Neuronal stem cell (in vitro differentiated cells): ENCODE measurements around the gene MRPL16.

Source experiments
- DNase-seq: peaks from one replicate; pipeline ENCODE4 v3.0.0-alpha.2; 2013; ENCODE audit warnings: low spot score
- H2AFZ ChIP-seq: one replicate; pipeline ENCODE4 v1.6.1; 2013; ENCODE audit warnings: mild to moderate bottlenecking, low read length, inconsistent platforms
- H2AK5ac ChIP-seq: 2 replicates; pipeline ENCODE4 v1.6.1; 2013; ENCODE audit warnings: low read depth, mild to moderate bottlenecking, inconsistent platforms, low read length, moderate library complexity, mixed read lengths
- H2BK120ac ChIP-seq: 2 replicates; pipeline ENCODE4 v1.6.1; 2013; ENCODE audit warnings: low read depth, mild to moderate bottlenecking, inconsistent platforms, low read length, moderate library complexity, mixed read lengths
- H2BK12ac ChIP-seq: one replicate; pipeline ENCODE4 v1.6.1; 2013; ENCODE audit warnings: low read length, inconsistent platforms
- H2BK15ac ChIP-seq: 2 replicates; pipeline ENCODE4 v1.6.1; 2013; ENCODE audit warnings: mild to moderate bottlenecking, low read length, inconsistent platforms, mixed read lengths
- H2BK5ac ChIP-seq: one replicate; pipeline ENCODE4 v1.6.1; 2013; ENCODE audit warnings: inconsistent platforms, mild to moderate bottlenecking, low read length, moderate library complexity
- H3K14ac ChIP-seq: one replicate; pipeline ENCODE4 v1.6.1; 2013; ENCODE audit warnings: low read length, inconsistent platforms
- H3K18ac ChIP-seq: 2 replicates; pipeline ENCODE4 v1.6.1; 2013; ENCODE audit warnings: low read length, inconsistent platforms
- H3K23ac ChIP-seq: 2 replicates; pipeline ENCODE4 v1.6.1; 2013; ENCODE audit warnings: low read depth, mild to moderate bottlenecking, mixed read lengths, low read length, inconsistent platforms; ENCODE audit not compliant: poor library complexity
- H3K27ac ChIP-seq: replicated peaks from 3 replicates; pipeline ENCODE4 v1.5.1; 2013; ENCODE audit warnings: low read length, inconsistent platforms
- H3K27me3 ChIP-seq, 3 experiments: 2 replicates each; pipeline ENCODE4 v1.6.1; 2013; ENCODE audit warnings: low read length in 3 of 3, mild to moderate bottlenecking in 2 of 3, inconsistent platforms in 1 of 3, low read depth in 1 of 3, mixed read lengths in 1 of 3, moderate library complexity in 1 of 3; ENCODE audit not compliant: control insufficient read depth in 3 of 3, insufficient read depth in 3 of 3
- H3K36me3 ChIP-seq, 2 donors: replicated peaks in 1 of 2; 2 replicates each; pipeline ENCODE4 v1.6.1; 2013; ENCODE audit warnings: low read length in 2 of 2; ENCODE audit not compliant: control insufficient read depth in 2 of 2, insufficient read depth in 2 of 2
- H3K4ac ChIP-seq: 2 replicates; pipeline ENCODE4 v1.6.1; 2013; ENCODE audit warnings: inconsistent platforms, mild to moderate bottlenecking, low read length, moderate library complexity
- H3K4me1 ChIP-seq, 2 donors: 1 replicate in 1 of 2; 2 replicates in 1 of 2; pipeline ENCODE4 v1.6.1; 2013; ENCODE audit warnings: low read length in 2 of 2, low read depth in 1 of 2; ENCODE audit not compliant: control insufficient read depth in 2 of 2, insufficient read depth in 1 of 2
- H3K4me2 ChIP-seq: one replicate; pipeline ENCODE4 v1.6.1; 2013; ENCODE audit warnings: mild to moderate bottlenecking, low read length, inconsistent platforms; ENCODE audit not compliant: insufficient read depth, poor library complexity, severe bottlenecking
- H3K4me3 ChIP-seq, 2 donors: 2 replicates each; pipeline ENCODE4 v1.5.1; 2013; ENCODE audit warnings: low read length in 2 of 2, mild to moderate bottlenecking in 2 of 2, inconsistent platforms in 1 of 2, moderate library complexity in 1 of 2
- H3K79me1 ChIP-seq: one replicate; pipeline ENCODE4 v1.6.1; 2013; ENCODE audit warnings: low read depth, mild to moderate bottlenecking, inconsistent platforms, low read length, moderate library complexity
- H3K9ac ChIP-seq: one replicate; pipeline ENCODE4 v1.6.1; 2013; ENCODE audit warnings: mild to moderate bottlenecking, low read depth, low read length, inconsistent platforms; ENCODE audit not compliant: poor library complexity
- H3K9me3 ChIP-seq, 2 donors: replicated peaks in 1 of 2; 2 replicates each; pipeline versions ENCODE3 to v1.6.1; 2013; ENCODE audit warnings: low read length in 2 of 2, mild to moderate bottlenecking in 2 of 2, inconsistent platforms in 1 of 2, low read depth in 1 of 2, mixed read lengths in 1 of 2, moderate library complexity in 1 of 2; ENCODE audit not compliant: control insufficient read depth in 2 of 2, insufficient read depth in 1 of 2
- H4K8ac ChIP-seq: one replicate; pipeline ENCODE4 v1.6.1; 2013; ENCODE audit warnings: low read depth, mild to moderate bottlenecking, inconsistent platforms, low read length, moderate library complexity
- H4K91ac ChIP-seq: one replicate; pipeline ENCODE4 v1.6.1; 2013; ENCODE audit warnings: low read length, low read depth, mild to moderate bottlenecking, inconsistent platforms; ENCODE audit not compliant: poor library complexity
- WGBS, 2 donors: extraction: QIAGEN DNeasy Blood & Tissue Kit; methylation state at CpG; one replicate each; pipeline ENCODE4 v1.1.7; 2013; ENCODE audit warnings: missing lambda C conversion rate in 2 of 2, mixed read lengths in 1 of 2; ENCODE audit not compliant: insufficient read length in 2 of 2, insufficient replicate concordance in 1 of 2; ENCODE audit errors: extremely low coverage in 2 of 2; 5-methylcytosine and 5-hydroxymethylcytosine counted together

The MRPL16 gene

GRCh38 chr11:59756845-59757244, 53.7 kb downstream of the MRPL16 start:
- H2BK15ac ChIP-seq = no peak overlapping the region
- H3K4me3 ChIP-seq = no peak overlapping the region
- peaks cover 0 to 60% (median 0%) of the 10 kb centered on the region in 3 experiments for H3K27me3 ChIP-seq
- H3K4me1 ChIP-seq = peaks cover 0 to 12% of the 10 kb centered on the region in 2 donors
- no peak overlapping the region for H3K14ac ChIP-seq
- no peak overlapping the region for H2BK120ac ChIP-seq
- no peak overlapping the region for H3K27ac ChIP-seq
- WGBS, 2 donors = no CpG with 5 or more reads among the region's 4 CpGs
- no peak overlapping the region for H2BK12ac ChIP-seq
- no peaks in the 10 kb centered on the region for H3K36me3 ChIP-seq
- H2AFZ ChIP-seq = no peak overlapping the region
- DNase-seq = no peak
- no peak overlapping the region for H2AK5ac ChIP-seq
- H4K91ac ChIP-seq = no peak overlapping the region
- H3K23ac ChIP-seq = no peak overlapping the region
- no peak overlapping the region for H3K4me2 ChIP-seq
- H3K9me3 ChIP-seq = no peaks in the 10 kb centered on the region
- H2BK5ac ChIP-seq = no peak overlapping the region
- H3K9ac ChIP-seq = no peak overlapping the region
- H3K79me1 ChIP-seq = no peaks in the 10 kb centered on the region
- H4K8ac ChIP-seq = no peak overlapping the region
- H3K18ac ChIP-seq = no peak overlapping the region
- no peak overlapping the region for H3K4ac ChIP-seq

- Histone ChIP-seq H3K9me3 (no peaks in the 10 kb centered on the region), H3K14ac (no peak overlapping the region), H2BK15ac (no peak overlapping the region), H2BK12ac (no peak overlapping the region), H4K91ac (no peak overlapping the region), H4K8ac (no peak overlapping the region), H3K9ac (no peak overlapping the region), H3K36me3 (no peaks in the 10 kb centered on the region), H2BK120ac (no peak overlapping the region), H3K79me1 (no peaks in the 10 kb centered on the region), H2BK5ac (no peak overlapping the region), H2AFZ (no peak overlapping the region), H3K4me2 (no peak overlapping the region), H3K27ac (no peak overlapping the region), H3K4me1 (peaks cover 0 to 12% of the 10 kb centered on the region in 2 donors), H2AK5ac (no peak overlapping the region), H3K4ac (no peak overlapping the region), H3K23ac (no peak overlapping the region), H3K4me3 (no peak overlapping the region), H3K18ac (no peak overlapping the region), H3K27me3 (peaks cover 0 to 60% (median 0%) of the 10 kb centered on the region in 3 experiments)
- no peak for DNase-seq
- no CpG with 5 or more reads among the region's 3 CpGs for WGBS, 2 donors
Observed at GRCh38 chr11:59756558-59756840, 54.1 kb downstream of the MRPL16 start.
